ENCODE measurements around the gene PAK5.

Gene PAK5

DNA sequence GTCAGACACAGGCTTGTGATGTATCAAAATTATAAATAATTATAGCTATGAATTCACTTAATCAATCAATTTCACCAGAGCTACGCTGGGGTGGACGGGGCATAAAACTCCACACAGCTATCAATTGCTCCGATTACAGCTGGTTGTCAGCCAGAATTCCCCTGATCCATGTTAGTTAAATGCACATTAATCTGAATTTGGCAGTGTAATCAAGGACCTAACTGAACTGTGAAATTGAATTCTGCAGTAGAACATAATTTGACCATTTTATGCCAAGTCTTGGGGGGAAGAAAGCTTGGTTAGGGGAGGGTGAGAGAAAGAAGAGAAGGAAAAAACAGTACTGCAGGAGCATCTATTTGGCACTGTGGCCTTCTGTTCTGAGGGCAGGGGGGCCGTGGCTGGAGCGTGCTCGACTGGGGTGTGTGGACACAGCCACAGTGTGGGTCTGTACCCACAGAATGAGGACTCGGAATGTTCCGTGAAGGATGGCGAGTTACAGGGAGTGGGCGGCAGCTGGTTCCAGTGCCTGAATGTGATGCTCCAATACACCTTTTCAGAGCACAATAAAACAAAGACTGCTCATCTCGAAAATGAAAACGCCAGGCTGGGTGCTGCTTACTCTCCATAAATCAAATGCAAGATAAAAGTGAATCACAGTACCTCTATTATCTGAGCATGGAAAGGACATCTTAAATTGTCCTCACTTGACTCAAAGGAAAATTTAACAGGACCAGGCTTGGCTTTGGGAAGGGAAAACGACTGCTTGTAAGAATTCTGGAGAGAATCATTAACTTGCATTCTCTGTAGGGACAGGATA is 265.3 kb downstream of the PAK5 start:
- no peak for DNase-seq

DNA sequence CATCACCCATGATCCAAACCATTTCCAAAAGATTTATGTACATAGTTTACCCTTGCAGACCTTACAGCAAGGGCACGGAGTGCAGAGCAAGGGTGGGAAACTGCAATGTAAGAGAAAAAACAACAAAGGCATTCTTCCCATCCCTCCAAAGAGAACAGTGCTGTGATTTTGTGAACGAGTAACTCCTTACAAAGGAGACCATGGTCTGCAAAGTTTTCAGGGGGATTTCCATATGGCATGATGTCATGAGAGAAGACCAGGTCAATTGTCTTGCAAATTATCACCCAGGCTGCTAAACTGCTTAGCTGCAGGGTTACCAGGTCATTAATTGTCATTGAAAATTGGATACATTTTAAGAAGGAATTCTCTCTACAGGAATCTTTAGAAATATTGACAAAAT is 266.2 kb downstream of the PAK5 start:
- DNase-seq = no peak

DNA sequence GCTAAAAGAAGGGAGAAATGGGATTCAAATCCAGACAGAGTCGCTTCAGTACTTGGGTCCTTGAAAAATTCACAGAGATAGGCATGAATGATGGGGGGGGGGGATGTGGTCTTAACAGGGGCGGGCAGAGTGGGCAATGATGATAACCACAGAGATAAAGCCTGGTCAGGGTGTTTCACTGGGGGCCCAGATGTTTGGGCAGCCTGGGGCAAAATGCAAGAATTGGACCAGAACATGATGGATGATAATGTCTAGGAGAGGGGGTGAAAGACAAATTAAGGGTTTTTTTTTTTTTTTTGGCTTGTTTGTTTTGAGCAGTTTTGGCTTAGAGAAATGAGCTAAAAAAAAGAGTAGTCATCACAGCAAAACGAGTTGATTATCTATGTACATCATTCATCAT is 267.1 kb downstream of the PAK5 start:
- no peak for DNase-seq

DNA sequence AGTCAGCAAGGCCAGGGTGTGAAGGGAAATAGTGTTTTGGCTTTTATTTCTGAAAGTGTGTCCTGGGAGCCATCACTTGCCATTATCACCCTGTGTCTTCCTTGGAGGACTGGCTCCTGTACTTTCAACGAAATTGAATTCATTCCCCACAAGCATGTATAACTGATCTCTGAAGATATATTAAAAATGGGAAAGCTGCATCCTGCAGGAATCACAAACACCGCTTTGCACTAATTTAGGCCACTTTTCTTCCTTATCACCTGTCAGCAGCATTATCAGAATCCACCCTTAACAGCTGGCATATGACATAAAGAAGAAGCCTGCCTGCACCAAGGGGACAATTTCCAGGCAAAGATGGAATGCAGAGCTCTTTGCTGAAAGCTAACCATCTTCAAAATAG is 268.3 kb downstream of the PAK5 start:
- DNase-seq = no peak

DNA sequence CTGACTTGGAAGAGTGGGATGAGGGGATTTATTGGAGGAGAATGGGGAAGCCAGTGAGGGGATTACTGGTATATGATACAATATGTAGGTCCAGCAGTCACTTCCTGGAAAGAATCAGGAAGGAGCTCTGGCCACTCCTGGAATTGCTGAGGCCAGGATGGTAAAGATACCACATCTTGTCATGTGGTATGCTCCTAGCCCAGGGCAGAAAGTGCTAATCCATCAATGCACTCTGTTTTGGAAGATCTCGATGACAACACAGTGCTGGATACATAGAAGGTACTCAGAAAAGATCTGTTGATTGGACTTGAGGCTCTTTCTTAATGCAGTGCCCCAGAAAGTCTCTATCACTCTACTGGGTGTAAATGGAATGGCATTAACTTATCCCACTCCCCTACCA is 271.9 kb downstream of the PAK5 start:
- no peak for DNase-seq

DNA sequence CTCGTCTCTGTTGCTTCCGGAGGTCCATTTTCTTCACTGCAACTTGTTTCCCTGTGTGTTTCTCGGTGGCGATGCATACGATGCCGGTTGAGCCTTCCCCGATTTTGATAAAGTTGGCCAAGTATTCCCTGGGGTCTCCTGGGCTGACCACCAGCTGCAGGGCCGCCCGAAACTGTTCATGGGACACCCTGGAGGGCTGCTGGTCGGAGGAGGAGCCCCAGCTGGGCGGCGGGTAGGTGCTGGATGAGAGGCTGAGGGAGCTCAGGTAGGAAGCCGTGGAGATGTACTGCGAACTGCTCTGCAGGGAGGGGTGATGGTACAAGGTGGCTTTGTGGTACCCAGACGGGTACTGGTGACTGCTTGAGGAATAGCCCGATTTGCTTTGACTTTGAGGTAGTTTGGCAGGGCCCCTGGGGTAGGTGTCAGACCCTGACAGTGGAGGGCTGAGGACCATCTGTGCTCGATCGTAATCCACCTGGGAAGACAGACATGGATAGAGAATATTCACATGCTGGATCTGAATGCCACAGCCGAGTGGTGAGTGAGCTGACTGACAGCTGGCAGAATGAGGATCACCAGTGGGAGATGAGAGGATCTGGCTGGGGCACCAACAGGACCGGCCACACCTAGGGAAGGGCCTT is 272.8 kb downstream of the PAK5 start:
- no peak for DNase-seq

DNA sequence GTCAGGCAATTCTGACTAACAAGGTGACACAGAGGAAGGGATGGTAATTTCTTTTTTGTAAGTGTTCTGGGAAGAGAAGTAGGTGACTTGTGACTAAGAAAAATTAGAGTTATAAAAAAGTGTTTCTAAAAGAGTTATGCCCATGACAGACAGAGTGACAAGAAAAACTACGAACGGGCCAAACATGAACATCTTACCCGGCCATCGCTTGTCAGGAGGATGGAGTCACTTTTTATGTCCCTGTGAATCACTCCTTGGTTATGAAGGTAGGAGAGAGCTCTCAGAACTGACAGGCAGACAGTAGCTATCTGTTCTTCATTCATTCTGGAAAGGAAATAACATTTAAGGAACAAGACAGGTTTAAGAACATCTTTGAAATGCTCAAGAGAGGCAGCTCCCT is 281.5 kb downstream of the PAK5 start:
- DNase-seq = no peak

DNA sequence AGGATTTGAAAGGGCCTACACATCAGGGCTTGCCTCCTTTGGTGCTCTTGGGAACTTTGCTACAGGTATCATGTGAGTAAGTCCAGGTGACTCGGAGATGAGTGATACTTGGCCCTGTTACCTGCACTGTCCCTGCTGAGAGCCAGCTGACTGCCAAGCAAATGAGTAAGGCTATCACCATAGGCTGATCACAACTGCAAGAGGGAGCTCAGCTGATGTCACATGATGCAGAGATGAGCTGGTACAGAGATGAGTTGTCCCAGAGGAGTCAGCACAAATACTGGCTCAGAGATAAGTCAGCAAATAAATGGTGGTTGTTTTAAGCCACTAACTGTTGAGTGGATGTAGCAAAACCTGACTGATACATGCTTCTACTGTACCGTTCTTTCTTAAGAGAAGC is 283.1 kb downstream of the PAK5 start:
- no peak for DNase-seq

DNA sequence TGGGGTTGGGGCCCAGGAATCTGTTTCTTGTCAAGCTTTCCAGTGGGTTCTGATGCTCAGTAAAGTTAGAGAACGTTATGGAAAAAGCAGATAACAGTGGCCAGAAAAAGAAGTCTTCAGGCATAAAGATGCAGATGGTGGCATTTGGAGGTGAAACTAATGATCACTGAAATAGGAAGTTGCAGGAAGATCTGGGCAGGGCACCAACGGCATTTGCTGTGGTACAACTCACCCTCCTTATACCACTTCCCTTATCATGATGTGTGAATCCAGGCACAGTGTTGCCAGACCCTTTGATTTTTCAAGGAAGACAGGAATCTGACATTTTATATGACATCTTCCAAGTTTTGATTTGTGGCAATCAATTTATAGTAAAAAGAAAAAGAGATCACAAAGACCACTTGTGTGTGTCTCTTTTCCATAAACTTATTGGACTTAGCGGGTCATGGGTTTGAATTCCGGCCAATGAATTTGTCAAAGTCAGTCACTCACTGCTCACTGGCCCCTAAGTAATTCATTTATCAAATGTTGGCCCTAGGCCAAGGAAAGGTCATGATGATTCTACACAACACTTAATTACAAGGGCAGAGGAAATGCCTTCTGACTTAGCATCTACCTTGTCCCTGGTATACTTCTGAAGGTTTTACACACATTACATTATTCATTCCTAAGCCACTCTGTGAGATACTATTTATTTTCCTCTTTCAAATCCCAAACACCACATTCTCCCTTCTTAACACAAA is 286.9 kb downstream of the PAK5 start:
- no peak for DNase-seq

DNA sequence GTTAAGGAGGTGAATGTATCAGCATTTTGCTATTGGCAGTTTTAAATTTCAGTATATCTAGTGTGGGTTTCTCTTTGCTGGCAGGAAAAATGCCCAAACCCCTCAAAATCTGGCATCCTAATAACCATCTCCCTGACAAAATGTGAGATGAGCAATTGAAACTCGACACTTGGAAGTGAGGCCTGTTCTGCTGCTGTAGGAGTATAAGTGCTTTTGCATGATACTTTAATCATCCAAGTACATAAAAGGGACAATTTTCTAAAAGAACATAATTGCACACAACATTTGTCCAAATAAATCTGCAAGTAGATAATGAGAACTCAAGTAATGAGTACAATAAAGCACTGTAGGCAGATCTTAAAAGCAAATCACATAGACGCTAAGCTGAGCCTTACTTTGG is 288.0 kb downstream of the PAK5 start:
- no peak for DNase-seq

DNA sequence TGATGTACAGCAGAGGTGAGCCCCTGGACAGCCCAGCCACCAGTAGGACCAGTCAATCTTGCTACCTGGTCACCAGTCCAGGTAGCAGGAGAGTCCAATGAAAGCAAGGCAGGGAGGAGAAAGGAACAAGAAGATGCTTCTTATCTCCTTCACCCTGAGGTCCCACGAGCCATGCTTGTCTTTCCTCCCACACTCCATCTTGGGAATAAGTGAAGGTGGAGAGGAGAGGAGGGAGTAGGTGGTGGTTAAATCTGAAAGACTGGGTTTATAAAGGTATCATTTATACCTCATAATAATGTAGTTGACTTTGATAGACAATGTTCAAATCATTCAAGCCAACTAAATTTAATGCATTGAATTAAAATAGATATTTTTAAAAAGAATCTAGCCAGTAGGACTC is 288.6 kb downstream of the PAK5 start:
- no peak for DNase-seq

DNA sequence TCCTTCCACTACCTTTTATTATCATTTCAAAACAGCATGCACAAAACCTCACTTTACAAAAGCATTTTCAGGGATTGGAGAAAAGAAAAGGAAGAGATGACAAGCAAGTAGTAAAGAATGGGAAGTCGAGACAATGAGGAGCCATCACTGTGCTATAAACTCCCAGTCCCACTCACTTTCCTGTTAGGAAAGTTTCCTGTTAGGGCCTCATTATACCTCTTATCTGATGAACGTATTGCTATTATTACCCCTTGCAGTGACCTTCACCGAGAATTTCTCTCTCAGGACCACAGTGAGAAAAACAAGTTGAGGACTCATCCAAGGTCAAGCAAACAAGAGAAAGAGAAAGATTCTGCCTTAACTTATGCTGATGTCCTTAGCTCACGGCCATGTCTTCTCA is 295.7 kb downstream of the PAK5 start:
- DNase-seq = no peak

DNA sequence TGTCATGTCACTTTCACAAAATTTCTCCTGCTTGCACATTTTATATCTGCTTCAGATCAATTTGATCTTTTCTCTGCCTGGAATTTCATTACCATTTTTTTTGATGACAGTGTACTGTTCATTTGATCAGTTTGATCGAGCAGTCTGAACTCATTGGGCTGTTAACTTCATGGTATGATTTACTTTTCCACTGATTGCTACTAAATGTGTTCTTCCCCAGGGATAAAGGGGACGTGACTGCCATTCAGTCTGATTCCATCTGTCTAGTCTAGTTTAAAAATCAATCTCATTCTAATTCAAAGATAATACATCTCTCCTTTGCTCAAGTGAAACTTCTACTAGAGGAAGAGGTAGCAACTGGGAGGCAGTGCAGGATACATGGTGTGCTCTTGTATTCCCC is 303.4 kb downstream of the PAK5 start:
- no peak for DNase-seq

DNA sequence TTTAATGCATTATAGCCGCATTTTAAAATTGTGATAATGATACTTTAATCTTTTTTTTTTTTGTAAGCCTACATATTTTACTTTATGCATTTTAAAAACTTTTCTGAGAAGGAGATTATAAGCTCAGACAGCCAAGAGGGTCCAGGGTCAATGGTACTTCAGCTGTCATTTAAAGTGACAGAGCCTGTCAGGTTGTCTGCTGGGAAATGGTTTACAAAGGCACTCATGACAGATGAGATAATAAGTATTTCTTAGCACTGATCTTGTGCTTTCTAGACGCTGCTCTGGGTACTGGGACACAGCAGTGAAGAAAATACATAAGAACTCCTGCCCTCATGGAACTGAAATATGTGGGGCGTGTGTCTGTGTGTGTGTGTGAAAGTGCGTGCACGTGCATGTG is 304.9 kb downstream of the PAK5 start:
- no peak for DNase-seq

DNA sequence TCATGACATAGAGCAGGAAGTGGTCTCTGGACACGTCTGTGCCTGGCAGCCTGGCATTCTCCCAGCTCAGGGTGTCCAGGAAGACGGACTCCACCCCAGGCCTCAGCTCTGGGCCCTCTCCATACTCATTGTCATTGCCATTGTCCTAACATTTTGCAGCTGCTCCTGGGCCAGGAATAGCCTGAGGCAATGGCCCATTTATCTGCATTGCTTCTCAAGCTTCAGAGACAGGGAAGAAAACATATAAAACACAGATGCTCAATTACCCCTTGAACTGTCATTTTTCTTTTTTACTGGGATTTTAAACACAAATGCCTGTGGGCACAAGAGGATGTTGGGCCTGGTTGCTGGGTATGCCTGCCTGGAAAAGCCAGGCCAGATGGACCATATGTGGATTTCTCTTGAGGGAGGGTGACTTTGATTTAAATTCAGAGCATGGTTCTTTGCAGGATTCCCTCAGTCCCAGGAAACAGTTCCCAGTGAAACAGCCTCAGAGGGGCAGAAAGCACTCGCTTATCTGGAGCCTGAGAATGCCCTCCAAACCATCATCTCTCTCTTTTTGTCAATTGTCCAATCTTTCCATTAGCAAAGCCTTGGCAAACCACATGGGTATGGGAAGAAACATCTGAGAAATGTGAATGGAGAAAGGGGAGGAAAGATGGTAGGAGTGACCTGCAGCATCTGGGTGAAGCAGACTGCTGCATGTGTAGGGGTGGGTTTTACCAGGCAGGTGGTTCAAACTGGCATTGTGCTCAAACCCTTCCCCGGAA is 306.6 kb downstream of the PAK5 start:
- DNase-seq = no peak

DNA sequence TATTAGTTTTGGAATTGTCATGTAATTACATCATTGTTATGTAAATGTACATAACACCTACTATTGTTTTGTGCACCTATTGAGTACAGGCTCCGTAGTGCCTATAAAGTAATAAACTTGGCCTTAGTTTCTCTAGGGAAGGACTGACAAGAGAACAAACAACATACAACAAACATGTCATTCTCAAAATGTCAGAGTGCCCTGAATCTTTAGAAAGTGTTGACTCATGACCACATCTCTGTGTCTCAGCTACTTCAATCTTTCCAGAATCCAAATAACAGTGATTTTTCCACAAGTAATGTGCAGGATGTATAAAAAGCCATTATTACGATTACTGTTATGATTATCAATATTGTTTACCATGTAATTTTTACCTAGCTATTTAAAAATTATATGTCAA is 307.3 kb downstream of the PAK5 start:
- no peak for DNase-seq

DNA sequence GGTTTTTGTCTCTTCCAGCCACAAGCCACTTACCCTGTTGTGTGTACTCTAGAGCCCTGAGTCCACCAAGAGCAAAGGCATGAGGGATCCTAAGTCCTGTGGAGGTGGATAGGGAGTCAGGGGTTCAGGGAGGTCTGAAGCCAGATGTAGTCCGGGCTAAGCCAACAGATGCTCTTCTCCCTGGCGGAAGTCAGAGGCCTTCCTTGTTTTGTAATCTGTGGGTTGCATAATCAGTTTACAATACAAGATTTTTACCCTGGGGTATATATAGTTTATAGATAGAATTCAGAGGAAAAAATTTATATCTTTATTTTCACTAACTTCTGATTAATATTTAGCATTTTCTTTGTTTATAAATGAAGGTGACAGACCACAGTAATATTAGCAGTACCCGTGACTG is 315.2 kb downstream of the PAK5 start:
- no peak for DNase-seq

DNA sequence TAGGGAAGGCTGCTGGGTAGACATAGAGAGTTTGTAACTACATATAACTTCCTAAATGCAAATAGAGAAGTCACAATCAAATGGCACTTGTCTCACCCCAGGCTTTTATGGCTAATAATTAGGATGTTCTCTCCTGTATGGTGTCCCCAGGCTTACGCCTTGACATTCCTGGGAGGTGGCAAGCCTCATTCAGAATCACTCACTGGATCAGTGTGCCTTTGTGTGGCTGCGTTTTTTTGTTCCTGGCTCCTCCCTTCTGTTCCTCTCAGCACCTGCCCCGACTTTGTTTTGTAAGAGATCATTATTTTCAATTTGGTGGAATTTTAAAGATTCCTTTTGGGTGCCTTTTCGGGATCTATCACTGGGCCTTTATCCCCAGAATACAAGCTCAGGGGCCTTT is 318.8 kb downstream of the PAK5 start:
- no peak for DNase-seq

DNA sequence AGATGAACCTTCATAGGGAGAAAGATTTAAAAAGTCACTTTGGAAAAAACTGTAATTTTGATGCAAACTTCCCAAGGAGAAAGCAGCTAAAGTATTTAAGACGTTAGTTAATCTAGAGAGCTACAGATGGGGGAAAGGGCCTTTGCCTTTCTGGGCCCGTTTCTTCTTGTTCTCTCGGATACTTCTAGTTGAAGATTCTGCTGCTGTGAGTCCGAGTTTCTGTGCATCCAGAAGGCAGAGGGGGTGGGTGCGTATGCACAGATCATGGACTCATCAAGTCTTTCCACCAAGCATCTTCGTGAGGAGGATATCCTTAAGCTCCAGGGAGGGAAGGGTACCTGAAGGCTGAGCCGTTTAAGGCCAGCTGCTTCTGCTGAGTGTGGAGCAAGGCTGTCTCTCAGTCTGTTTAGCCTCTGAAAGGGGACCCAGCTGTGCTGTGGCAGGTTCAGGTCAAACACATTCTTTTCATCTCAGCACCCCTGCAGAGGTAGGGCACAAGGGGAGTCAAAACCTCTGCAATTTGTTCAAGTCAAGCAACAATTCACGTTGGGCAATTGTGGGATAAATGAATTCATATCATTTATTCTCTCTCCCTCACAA is 320.2 kb downstream of the PAK5 start:
- no peak for DNase-seq

DNA sequence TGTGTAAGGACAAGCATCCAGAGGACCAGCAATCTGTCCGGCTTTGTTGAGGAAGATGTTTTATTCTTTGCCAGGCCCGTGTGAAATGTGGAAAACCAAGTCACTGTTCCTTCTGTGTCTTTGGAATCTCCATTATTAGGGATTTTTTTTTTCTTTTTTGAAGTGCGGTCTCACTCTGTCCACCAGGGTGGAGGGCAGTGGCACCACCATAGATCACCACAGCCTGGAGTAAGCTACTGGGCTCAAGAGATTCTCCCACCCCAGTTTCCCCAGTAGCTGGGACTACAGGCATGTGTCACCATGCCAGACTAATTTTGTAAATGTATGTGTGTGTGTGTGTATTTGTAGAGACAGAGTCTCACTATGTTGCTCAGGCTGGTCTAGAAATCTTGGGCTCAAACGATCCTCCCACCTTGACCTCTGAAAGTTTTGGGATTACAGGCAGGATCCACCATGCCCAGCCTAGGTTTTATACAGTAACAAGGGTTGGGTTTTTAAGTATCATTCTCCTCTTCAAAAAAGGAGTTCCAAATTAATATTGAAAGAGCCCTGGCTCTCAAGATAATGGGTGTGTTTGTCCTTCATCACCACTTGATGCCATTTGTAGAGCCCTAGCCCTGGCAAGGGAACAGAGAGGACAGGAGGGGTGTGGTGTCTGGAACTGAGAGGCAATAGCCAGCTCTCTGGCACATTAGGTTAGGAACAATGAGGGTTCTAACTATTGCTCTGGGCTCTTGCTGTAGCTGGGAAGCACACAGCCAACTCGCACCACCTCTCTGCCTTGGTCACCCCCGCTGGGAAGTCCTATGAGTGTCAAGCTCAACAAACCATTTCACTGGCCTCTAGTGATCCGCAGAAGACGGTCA is 321.3 kb downstream of the PAK5 start:
- no peak for DNase-seq

DNA sequence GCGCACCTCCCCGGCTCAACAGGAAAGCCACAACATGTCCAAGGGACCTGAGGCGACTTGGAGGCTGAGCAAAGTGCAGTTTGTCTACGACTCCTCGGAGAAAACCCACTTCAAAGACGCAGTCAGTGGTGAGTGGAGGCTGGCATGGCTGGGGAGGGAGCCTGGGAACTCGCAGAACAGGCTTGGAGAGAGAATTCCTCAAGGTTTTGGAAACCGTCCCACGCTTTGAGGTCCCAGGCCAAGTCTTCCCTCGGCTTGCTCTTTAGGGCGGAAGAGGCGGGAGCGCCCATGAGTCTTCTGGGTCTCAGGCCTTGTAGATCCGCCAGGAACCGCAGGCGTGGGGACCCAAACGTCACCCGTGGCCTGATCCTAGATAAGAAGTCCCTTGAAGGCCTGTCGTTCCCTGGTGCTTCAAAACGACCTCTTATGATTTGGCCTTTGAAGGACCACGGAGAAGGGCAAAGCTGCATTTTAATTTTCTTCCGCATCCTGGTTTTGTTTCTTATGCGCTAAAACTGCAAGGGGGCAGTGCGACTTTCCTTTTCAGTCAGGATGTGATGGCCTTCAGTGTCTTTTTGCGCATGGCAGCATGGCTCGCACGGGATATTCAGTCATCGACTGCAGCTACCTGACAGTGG is 322.5 kb downstream of the PAK5 start:
- peak; percentile 32 for DNase-seq

Data from fibroblast of upper back skin (primary cell).